Measurements from ENCODE around the gene RBM8A.

GRCh38 chr1:145936247-145936646 lies 9.0 kb upstream of the RBM8A start:
- TF ChIP-seq CTCF (IDR thresholded peaks at IDR 0.05) (no peak), POLR2A (IDR thresholded peaks at IDR 0.05; ENCODE audit: low read length) (no peak), CEBPB (IDR thresholded peaks at IDR 0.05) (no peak), NR3C1 (IDR thresholded peaks at IDR 0.05) (no peak), EP300 (IDR thresholded peaks at IDR 0.05) (no peak)

Data from A549 (cell line).